HCT116 (cell line): ENCODE results near the gene MFAP2. TPM values are rescaled to one million over a fixed set of nuclear protein-coding genes. Genes with fewer than 3 reads are reported as not detected.

Source experiments
- ATAC-seq: fragments of 200-7000 bp; cut with Tn5 transposase; 2 replicates; pipeline ENCODE4 v1.9.1; 2020; ENCODE audit warnings: mild to moderate bottlenecking, moderate library complexity
- BruUV-seq: library from RNA; stranded (reverse); fragments of 400-500 nt; replicated peaks from 2 replicates; lab custom pipeline; 2021; lab: Mats Ljungman, UMichigan
- CTCF ChIA-PET: fragments of 300-600 bp; sonication (Branson Sonifier 250); formaldehyde crosslinking; loops from one replicate; lab custom pipeline; 2021; ENCODE audit warnings: antibody characterized with exemption; lab: Charles Lee
- POLR2A ChIA-PET: fragments of 300-600, 350-600 bp; sonication (Branson Sonifier 250); formaldehyde crosslinking; loops from one replicate; lab custom pipeline; 2021; ENCODE audit warnings: antibody characterized with exemption; lab: Charles Lee
- RAD21 ChIA-PET, 2 experiments: fragments of 300-600 bp; sonication (Branson Sonifier 250); formaldehyde crosslinking; loops; one replicate each; lab custom pipeline; 2023; ENCODE audit warnings: low total read pairs in 2 of 2; ENCODE audit not compliant: uncharacterized antibody in 2 of 2, unreplicated experiment in 2 of 2, low non-redundant PET in 1 of 2; lab: Charles Lee
- DNase-seq: peaks from one replicate; pipeline ENCODE4 v3.0.0-alpha.2; 2010; ENCODE audit warnings: low read depth, low spot score
- H2AFZ ChIP-seq: fragments of 200-600 bp; shearing (Covaris generic), sonication (generic); 2 replicates; pipeline ENCODE4 v1.6.1; 2017; ENCODE audit warnings: low read depth, mixed run types, mixed read lengths, antibody characterized with exemption, low read length; ENCODE audit not compliant: poor library complexity, severe bottlenecking
- H3K27ac ChIP-seq: 2 replicates; pipeline ENCODE4 v1.5.1; 2012; ENCODE audit warnings: low read depth, low read length
- H3K27me3 ChIP-seq: fragments of 200-600 bp; sonication (generic); 2 replicates; pipeline ENCODE4 v1.6.1; 2016; ENCODE audit warnings: mixed run types, low read length, mixed read lengths; ENCODE audit not compliant: insufficient read depth
- H3K36me3 ChIP-seq, 2 experiments: fragments of 200-500 bp in 1 of 2; fragments of 200-600 bp in 1 of 2; sonication (Bioruptor generic) in 1 of 2; sonication (generic) in 1 of 2; 2 replicates each; pipeline versions ENCODE4 v1.5.1 to v1.6.1; 2014 to 2016; ENCODE audit warnings: low read length in 2 of 2, inconsistent platforms in 1 of 2, mixed read lengths in 1 of 2, mixed run types in 1 of 2; ENCODE audit not compliant: insufficient read depth in 2 of 2, control insufficient read depth in 1 of 2
- H3K4me1 ChIP-seq, 2 experiments: fragments of 200-600 bp in 1 of 2; sonication (generic) in 1 of 2; 2 replicates each; pipeline versions ENCODE4 v1.5.1 to v1.6.1; 2012 to 2017; ENCODE audit warnings: low read length in 2 of 2, inconsistent platforms in 1 of 2, mild to moderate bottlenecking in 1 of 2, mixed read lengths in 1 of 2, mixed run types in 1 of 2, moderate library complexity in 1 of 2; ENCODE audit not compliant: insufficient read depth in 2 of 2, control insufficient read depth in 1 of 2
- H3K4me2 ChIP-seq: fragments of 200-600 bp; sonication (generic); 2 replicates; pipeline ENCODE4 v1.6.1; 2017; ENCODE audit warnings: mixed run types, low read length, mixed read lengths
- H3K4me3 ChIP-seq, 2 experiments: fragments of 200-600 bp in 1 of 2; sonication (generic) in 1 of 2; replicated peaks in 1 of 2; 2 replicates each; pipeline ENCODE4 v1.5.1; 2011 to 2016; ENCODE audit warnings: low read length in 2 of 2, control low read depth in 1 of 2, low read depth in 1 of 2, mild to moderate bottlenecking in 1 of 2, mixed read lengths in 1 of 2, mixed run types in 1 of 2
- H3K79me2 ChIP-seq: fragments of 200-600 bp; sonication (generic); 2 replicates; pipeline ENCODE4 v1.6.1; 2017; ENCODE audit warnings: mild to moderate bottlenecking, mixed run types, low read length, moderate library complexity, mixed read lengths; ENCODE audit not compliant: insufficient read depth
- H3K9ac ChIP-seq: fragments of 200-600 bp; sonication (generic); 2 replicates; pipeline ENCODE4 v1.6.1; 2016; ENCODE audit warnings: low read length, mixed read lengths
- H3K9me2 ChIP-seq: fragments of 200-600 bp; sonication (generic), shearing (Covaris generic); 2 replicates; pipeline ENCODE4 v1.6.1; 2017; ENCODE audit warnings: mixed run types, mild to moderate bottlenecking, moderate library complexity; ENCODE audit not compliant: insufficient read depth
- H3K9me3 ChIP-seq, 2 experiments: fragments of 200-500 bp in 1 of 2; fragments of 200-600 bp in 1 of 2; sonication (Bioruptor generic) in 1 of 2; sonication (generic) in 1 of 2; 2 replicates each; pipeline ENCODE4 v1.6.1; 2014 to 2017; ENCODE audit warnings: low read length in 2 of 2, mixed read lengths in 2 of 2, inconsistent platforms in 1 of 2, low read depth in 1 of 2, mild to moderate bottlenecking in 1 of 2, mixed run types in 1 of 2, moderate library complexity in 1 of 2; ENCODE audit not compliant: control insufficient read depth in 1 of 2, insufficient read depth in 1 of 2
- H4K20me1 ChIP-seq: fragments of 200-600 bp; sonication (generic), shearing (Covaris generic); 2 replicates; pipeline ENCODE4 v1.6.1; 2017; ENCODE audit warnings: mixed run types, mild to moderate bottlenecking, moderate library complexity; ENCODE audit not compliant: insufficient read depth
- CTCF ChIP-seq, 3 experiments: fragments of 200-600 bp in 1 of 3; sonication (generic) in 1 of 3; IDR thresholded peaks in 2 of 3; conservative IDR thresholded peaks in 1 of 3; 2 replicates each; pipeline ENCODE4 v1.5.1; 2012 to 2017; ENCODE audit warnings: low read depth in 2 of 3, low read length in 2 of 3, antibody characterized with exemption in 1 of 3, borderline replicate concordance in 1 of 3, control low read depth in 1 of 3, mild to moderate bottlenecking in 1 of 3, mixed read lengths in 1 of 3, mixed run types in 1 of 3, moderate library complexity in 1 of 3; ENCODE audit not compliant: insufficient read depth in 1 of 3
- ELF1 ChIP-seq: IDR thresholded peaks from 2 replicates; pipeline ENCODE4 v1.6.1; 2012; ENCODE audit warnings: low read depth, borderline replicate concordance
- EZH2 ChIP-seq: fragments of 200-600 bp; sonication (generic); IDR thresholded peaks from 2 replicates; pipeline ENCODE4 v1.6.1; 2017; ENCODE audit warnings: antibody characterized with exemption, mixed run types
- RAD21 ChIP-seq: IDR thresholded peaks from 2 replicates; pipeline ENCODE4 v1.6.1; 2012; ENCODE audit warnings: low read depth, mild to moderate bottlenecking
- SP1 ChIP-seq: IDR thresholded peaks from 2 replicates; pipeline ENCODE4 v1.6.1; 2012; ENCODE audit warnings: low read depth
- intact Hi-C: fragments of 100-400 bp; cut with micrococcal nuclease; formaldehyde crosslinking; loops from 2 replicates; pipeline ENCODE4 v1.10.0; 2022
- total RNA-seq: library from RNA; stranded (reverse); gene quantifications from one replicate; pipeline ENCODE4 v1.2.1, GENCODE V29; 2021; ENCODE audit not compliant: unreplicated experiment

The MFAP2 gene
- total RNA-seq, 1 experiment from 2014 or later = 63.1 TPM

- TF ChIP-seq EZH2 (no peak), CTCF (IDR thresholded peaks at IDR 0.05 in 2 of 3, conservative IDR thresholded peaks at IDR 0.05 in 1 of 3; ENCODE audit: borderline replicate concordance in 1 of 3, insufficient read depth in 1 of 3, low read depth in 2 of 3, low read length in 2 of 3) (no peak), ELF1 (no peak), SP1 (no peak)
These were observed at the start of gene MFAP2 (continued) for GRCh38 chr1:16980473-16981268.

- Histone ChIP-seq H3K27me3 (no peaks in the 10 kb centered on the region), H3K4me1 (no peaks in the 10 kb centered on the region), H3K9ac (no peak overlapping the region), H3K79me2 (peaks cover 26% of the 10 kb centered on the region; the same call in 1 of the 2 replicates), H3K9me2 (no peaks in the 10 kb centered on the region), H3K27ac (no peak overlapping the region), H4K20me1 (no peaks in the 10 kb centered on the region; the same call in 1 of the 2 replicates), H3K9me3 (no peaks in the 10 kb centered on the region), H3K4me2 (no peak overlapping the region), H2AFZ (no peak overlapping the region), H3K4me3 (no peak overlapping the region), H3K36me3 (peaks cover 23 to 32% of the 10 kb centered on the region in 2 experiments)
- RAD21 ChIA-PET = no interaction called here
- no peak for TF ChIP-seq RAD21
- intact Hi-C loops = no loop called here
- CTCF ChIA-PET = no interaction called here
- POLR2A ChIA-PET = interaction anchor here (0.7 kb wide), 1 partner anchor 70 kb away, joined by 3 read pairs; no protein-coding TSS in a partner anchor
- BruUV-seq = no TSS peak
- no peak for ATAC-seq
- no peak for DNase-seq
These were observed 49.8 kb upstream of the MFAP2 start for GRCh38 chr1:17030206-17030605.
